ENCODE results near the gene ZNF862.

GRCh38 chr7:149817836-149818535 is 20.2 kb upstream of the ZNF862 start:
- TF ChIP-seq CTCF (IDR thresholded peaks at IDR 0.05; ENCODE audit: low read depth, low read length) (no peak), POLR2A (IDR thresholded peaks at IDR 0.05; ENCODE audit: extremely low read depth, insufficient read length) (no peak), MAX (IDR thresholded peaks at IDR 0.05; ENCODE audit: low read depth, low read length) (no peak)
